Measurements from ENCODE around the gene DOCK1.

Gene DOCK1

GRCh38 chr10:127179612-127180250 is 274.5 kb downstream of the DOCK1 start:
- DNase-seq (ENCODE audit: low spot score), result no peak

GRCh38 chr10:127182161-127182560 is 276.9 kb downstream of the DOCK1 start:
- DNase-seq (ENCODE audit: low spot score), result no peak

GRCh38 chr10:127184582-127184981 is 279.4 kb downstream of the DOCK1 start:
- DNase-seq (ENCODE audit: low spot score), result no peak

GRCh38 chr10:127186813-127187212 is 281.6 kb downstream of the DOCK1 start:
- no peak for DNase-seq (ENCODE audit: low spot score)

GRCh38 chr10:127189226-127189625 is 284.0 kb downstream of the DOCK1 start:
- DNase-seq (ENCODE audit: low spot score), result no peak

DNA sequence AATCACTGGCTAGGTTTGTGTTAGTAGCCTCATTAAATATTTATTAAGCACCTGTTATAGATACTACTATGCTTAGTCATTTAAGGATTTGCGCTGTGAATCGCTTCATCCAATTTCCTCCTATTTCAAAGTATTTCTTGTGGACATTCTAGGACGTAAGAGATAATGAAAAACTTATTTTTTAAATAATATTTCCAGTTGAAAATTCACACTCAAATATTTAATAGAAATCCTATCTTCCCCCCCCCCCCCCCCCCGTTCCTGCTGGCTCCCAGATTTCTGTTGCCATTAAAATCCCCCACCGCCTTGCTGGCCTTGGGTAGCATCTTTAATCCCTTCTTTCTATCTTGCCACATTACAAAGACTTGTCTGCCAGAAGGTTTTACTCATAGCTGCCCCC is 285.2 kb downstream of the DOCK1 start:
- DNase-seq (ENCODE audit: low spot score), result no peak

DNA sequence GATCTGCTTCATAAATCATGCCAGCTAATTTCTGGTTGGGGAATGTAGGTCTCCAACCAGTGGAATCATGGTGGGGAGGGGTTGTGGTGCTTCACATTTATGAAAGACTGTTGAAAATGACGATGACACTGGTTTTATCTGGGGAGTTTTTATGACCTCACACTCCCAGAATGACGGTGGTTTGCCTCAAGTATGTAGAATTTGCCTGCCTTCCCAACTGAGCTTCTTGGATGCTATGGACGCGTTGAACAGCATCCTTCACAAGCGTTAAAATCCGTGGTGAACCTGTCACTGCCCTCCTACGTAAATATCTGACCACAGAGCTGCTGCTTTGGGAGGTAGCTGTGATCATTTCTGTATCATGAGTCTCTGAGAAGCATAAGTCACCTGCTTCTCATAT is 287.9 kb downstream of the DOCK1 start:
- no peak for DNase-seq (ENCODE audit: low spot score)

- no peak for DNase-seq (ENCODE audit: low spot score)
Measured at GRCh38 chr10:127194111-127194510, 288.9 kb downstream of the DOCK1 start.

GRCh38 chr10:127194599-127194998 is 289.4 kb downstream of the DOCK1 start:
- DNase-seq (ENCODE audit: low spot score), result no peak

- DNase-seq (ENCODE audit: low spot score), result no peak
Measured at GRCh38 chr10:127195041-127195506, 289.8 kb downstream of the DOCK1 start.

- no peak for DNase-seq (ENCODE audit: low spot score)
Measured at GRCh38 chr10:127195571-127196281, 290.5 kb downstream of the DOCK1 start.

DNA sequence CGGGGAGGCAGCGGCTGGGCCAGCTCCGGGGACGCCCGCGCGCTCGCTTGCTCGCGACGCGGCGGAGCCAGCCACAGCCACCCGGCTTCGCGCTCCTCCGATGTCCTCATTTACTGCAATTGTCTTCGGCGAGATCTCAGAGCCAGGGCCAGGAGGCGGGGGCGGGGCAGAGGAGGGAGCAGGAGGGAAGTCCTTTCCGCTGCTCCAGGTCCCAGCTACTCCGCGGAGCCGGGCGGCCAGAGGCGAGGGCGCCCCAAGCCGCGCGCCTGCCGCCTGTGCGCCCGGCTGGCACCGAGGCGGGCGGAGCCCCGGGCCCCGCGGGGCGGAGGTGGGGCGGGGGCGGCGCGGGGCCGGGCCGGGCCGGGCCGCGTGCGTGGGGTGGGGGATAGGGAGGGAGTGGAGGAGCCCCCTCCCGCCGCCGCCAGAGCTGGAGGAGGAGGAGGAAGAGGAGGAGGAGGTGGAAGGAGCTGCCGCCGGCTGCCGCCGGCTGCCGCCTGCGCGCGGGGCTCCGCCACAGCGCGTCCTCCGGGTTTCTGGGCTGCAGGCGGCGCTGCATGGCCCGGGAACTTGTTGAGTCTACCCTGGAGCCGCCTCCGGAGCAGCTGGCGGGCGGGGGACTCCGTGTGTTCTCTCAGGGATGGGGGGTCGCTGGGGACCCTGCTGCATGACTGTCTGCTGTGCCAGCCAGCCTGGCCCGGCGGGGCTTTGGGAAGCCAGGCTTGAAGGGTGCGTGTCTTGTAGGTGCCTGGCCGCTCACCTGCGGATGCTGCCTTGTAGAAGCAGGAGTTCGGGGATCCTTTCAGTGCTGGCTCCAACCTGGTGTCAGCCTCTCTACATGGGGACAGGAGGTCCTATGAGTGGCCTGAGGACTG is 291.3 kb downstream of the DOCK1 start, which contains the start of gene INSYN2A:
INSYN2A (minus strand) TSS at position 310 of the 872 bp plus-strand sequence. CDS start 20,196 bp downstream, outside the sequence.
- no peak for DNase-seq (ENCODE audit: low spot score)

GRCh38 chr10:127197154-127197432 is 291.9 kb downstream of the DOCK1 start:
- no peak for DNase-seq (ENCODE audit: low spot score)

DNA sequence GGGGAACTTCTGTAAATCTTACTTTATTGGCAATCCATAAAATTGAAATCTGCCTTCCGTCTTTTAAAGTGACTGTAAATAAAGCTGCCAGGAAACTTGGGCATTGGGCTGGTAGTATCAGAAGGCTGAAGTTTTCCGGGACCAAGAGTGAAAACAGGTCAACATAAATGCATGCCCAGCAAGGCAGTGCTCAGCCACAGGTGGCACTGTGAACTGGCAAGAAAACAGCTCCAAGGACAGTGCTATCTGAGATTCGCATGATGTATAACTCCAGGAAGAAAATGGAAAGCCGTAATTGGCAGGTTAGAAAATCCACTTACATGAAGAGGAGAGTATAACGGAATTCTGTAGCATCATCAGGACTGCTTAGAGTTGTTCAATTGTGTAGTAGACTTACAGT is 293.1 kb downstream of the DOCK1 start:
- DNase-seq (ENCODE audit: low spot score), result no peak

- no peak for DNase-seq (ENCODE audit: low spot score)
Measured at GRCh38 chr10:127198721-127199120, 293.5 kb downstream of the DOCK1 start.

GRCh38 chr10:127200646-127201045 is 295.4 kb downstream of the DOCK1 start:
- no peak for DNase-seq (ENCODE audit: low spot score)

GRCh38 chr10:127203067-127203466 is 297.8 kb downstream of the DOCK1 start:
- no peak for DNase-seq (ENCODE audit: low spot score)

DNA sequence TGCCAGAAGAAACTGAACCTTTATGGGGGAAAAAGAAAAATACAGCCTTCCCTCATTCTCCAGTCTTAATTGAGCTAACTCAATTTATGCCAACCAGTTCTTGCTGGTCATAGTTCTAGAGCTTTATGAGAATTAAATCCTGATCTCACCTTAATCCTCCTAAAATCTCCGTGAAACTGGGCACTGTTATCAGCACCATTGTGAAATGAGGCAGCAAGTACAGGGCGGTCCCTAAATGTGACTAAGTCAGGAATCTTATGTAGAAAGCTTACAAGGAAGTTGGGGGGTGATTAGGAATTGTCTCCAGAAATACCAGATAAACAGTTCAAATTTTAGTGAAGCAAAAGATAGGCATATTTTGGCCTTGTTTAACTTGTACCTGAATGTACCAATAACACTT is 301.9 kb downstream of the DOCK1 start:
- DNase-seq (ENCODE audit: low spot score), result no peak

GRCh38 chr10:127210936-127211466 is 305.8 kb downstream of the DOCK1 start:
- DNase-seq (ENCODE audit: low spot score), result no peak

- no peak for DNase-seq (ENCODE audit: low spot score)
Measured at GRCh38 chr10:127215866-127216265, 310.6 kb downstream of the DOCK1 start.

DNA sequence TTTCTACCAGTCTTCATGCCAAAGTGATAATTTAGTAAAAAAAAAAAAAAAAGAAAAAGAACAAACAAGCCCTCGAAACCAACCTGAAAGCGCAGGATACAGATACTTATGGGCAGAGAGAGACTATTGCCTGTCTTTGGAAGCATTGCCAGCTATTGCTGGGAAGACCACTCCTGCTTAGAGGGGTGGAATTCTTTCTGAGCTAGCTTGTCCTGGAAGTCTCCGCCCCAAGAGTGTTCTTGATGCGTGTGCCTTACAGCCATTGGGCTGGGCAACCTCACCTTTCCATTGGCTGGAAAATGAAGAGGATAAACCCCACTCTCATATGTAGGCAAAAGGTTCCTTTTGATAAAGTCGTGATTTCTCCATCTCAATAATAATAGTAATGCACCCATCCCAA is 311.0 kb downstream of the DOCK1 start:
- DNase-seq (ENCODE audit: low spot score), result no peak

DNA sequence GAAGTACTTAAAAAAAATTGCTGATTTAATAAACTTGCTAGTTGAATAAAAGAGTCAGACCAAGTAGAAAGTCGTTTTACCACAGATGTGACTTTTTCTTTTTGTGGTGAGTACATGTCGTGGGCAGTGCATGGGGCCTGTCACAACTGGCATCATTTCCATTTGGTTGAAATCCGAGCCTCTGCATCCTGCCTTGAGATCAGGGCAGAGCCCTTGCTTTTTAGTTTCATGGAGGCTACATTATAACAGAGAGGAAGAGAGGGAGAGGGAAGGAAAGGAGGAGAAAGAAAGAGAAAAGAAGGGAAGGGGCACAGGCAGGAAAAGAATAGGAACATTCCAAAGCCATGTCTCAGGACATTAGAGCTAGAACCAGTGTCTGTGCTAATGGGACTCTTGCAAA is 311.6 kb downstream of the DOCK1 start:
- DNase-seq (ENCODE audit: low spot score), result no peak

DNA sequence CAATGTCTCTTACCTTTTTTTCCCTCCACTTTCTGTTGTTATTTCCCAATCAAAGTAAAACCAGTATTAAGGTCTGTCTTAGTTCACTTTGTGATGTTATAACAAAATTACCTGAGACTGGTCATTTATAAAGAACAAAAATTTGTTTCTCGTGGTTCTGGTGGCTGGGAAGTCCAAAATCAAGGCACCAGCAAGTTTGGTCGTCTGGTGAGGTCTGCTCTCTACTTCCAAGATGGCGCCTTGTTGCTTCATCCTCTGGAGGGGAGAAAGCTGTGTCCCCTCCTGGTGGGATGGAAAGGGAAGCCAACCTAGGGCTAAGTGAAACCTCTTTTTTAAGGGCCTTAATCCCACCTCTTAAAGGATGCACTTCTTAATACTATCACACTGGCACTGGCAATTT is 313.4 kb downstream of the DOCK1 start:
- DNase-seq (ENCODE audit: low spot score), result no peak
